Body of pancreas (tissue), 4 donors: Measurements from ENCODE around the gene WDFY4.

Experiments
- CTCF ChIP-seq, 7 experiments: fragments of 450-650 bp in 4 of 7; fragments of 200-600 bp in 3 of 7; sonication (generic) in 3 of 7; IDR thresholded peaks; one replicate each; pipeline ENCODE4 v1.5.1; 2016 to 2019; ENCODE audit warnings: antibody characterized with exemption in 7 of 7
- POLR2A ChIP-seq, 3 donors: fragments of 450-650 bp; IDR thresholded peaks; one replicate each; pipeline ENCODE4 v1.6.1; 2016; ENCODE audit warnings: antibody characterized with exemption in 3 of 3, mild to moderate bottlenecking in 2 of 3

GRCh38 chr10:48638739-48639527 is 45.7 kb upstream of the WDFY4 start:
- TF ChIP-seq CTCF (IDR thresholded peaks at IDR 0.05): no peak
- TF ChIP-seq POLR2A (IDR thresholded peaks at IDR 0.05): no peak
